Naive thymus-derived CD4-positive, alpha-beta T cell (primary cell): ENCODE results near the gene ZFAND5. TPM values are rescaled to one million over a fixed set of nuclear protein-coding genes. Genes with fewer than 3 reads are reported as not detected.
A peak's percentile ranks its signal among the peaks of the same experiment; 100 is the strongest.

Source experiments
- ATAC-seq: fragments of 150-1000 bp; cut with Tn5 transposase; 2 replicates; pipeline ENCODE4 v1.10.0; 2021; ENCODE audit warnings: mild to moderate bottlenecking, moderate library complexity
- CTCF ChIA-PET: fragments of 350-600 bp; sonication (Branson Sonifier 250); formaldehyde crosslinking; loops from one replicate; lab custom pipeline; 2021; ENCODE audit warnings: antibody characterized with exemption; lab: Charles Lee
- POLR2A ChIA-PET: fragments of 350-600 bp; sonication (Branson Sonifier 250); formaldehyde crosslinking; loops from one replicate; lab custom pipeline; 2021; ENCODE audit warnings: antibody characterized with exemption, inconsistent platforms; lab: Charles Lee
- DNase-seq, 9 donors: peaks; one replicate each; pipeline versions ENCODE4 v3.0.0 to v3.0.0-alpha.2; 2020 to 2022; ENCODE audit warnings: mixed read lengths in 1 of 9
- H3K27ac ChIP-seq: one replicate; pipeline ENCODE4 v1.7.0; 2013; ENCODE audit warnings: mild to moderate bottlenecking, low read depth, low read length, moderate library complexity
- H3K27me3 ChIP-seq, 2 donors: one replicate each; pipeline ENCODE4 v1.7.0; 2013; ENCODE audit warnings: low read length in 2 of 2, mild to moderate bottlenecking in 2 of 2, moderate library complexity in 2 of 2; ENCODE audit not compliant: control insufficient read depth in 2 of 2, insufficient read depth in 2 of 2
- H3K36me3 ChIP-seq, 3 experiments: 1 replicate in 2 of 3; 2 replicates in 1 of 3; pipeline ENCODE4 v1.7.0; 2013; ENCODE audit warnings: low read length in 3 of 3, mild to moderate bottlenecking in 3 of 3, moderate library complexity in 1 of 3; ENCODE audit not compliant: insufficient read depth in 3 of 3, control insufficient read depth in 2 of 3
- H3K4me1 ChIP-seq, 2 donors: one replicate each; pipeline ENCODE4 v1.7.0; 2013; ENCODE audit warnings: low read length in 2 of 2, mild to moderate bottlenecking in 2 of 2, moderate library complexity in 1 of 2; ENCODE audit not compliant: control insufficient read depth in 2 of 2, insufficient read depth in 2 of 2
- H3K4me3 ChIP-seq: 2 replicates; pipeline ENCODE4 v1.7.0; 2013; ENCODE audit warnings: mild to moderate bottlenecking, low read length
- H3K9me3 ChIP-seq, 3 experiments: 1 replicate in 2 of 3; 2 replicates in 1 of 3; pipeline ENCODE4 v1.7.0; 2013; ENCODE audit warnings: low read length in 3 of 3; ENCODE audit not compliant: control insufficient read depth in 2 of 3
- H3K27ac Mint-ChIP-seq, 9 donors: one replicate each; pipeline ENCODE4 v1.8.0; 2020 to 2022; ENCODE audit warnings: mixed read lengths in 9 of 9, mild to moderate bottlenecking in 8 of 9, moderate library complexity in 5 of 9, inconsistent platforms in 2 of 9
- H3K27me3 Mint-ChIP-seq, 5 donors: one replicate each; pipeline ENCODE4 v1.8.0; 2021 to 2022; ENCODE audit warnings: mixed read lengths in 5 of 5, mild to moderate bottlenecking in 1 of 5
- H3K36me3 Mint-ChIP-seq, 5 donors: one replicate each; pipeline ENCODE4 v1.8.0; 2020 to 2022; ENCODE audit warnings: mixed read lengths in 5 of 5, mild to moderate bottlenecking in 3 of 5, inconsistent platforms in 1 of 5
- H3K4me1 Mint-ChIP-seq, 7 donors: one replicate each; pipeline ENCODE4 v1.8.0; 2020 to 2022; ENCODE audit warnings: mixed read lengths in 7 of 7, mild to moderate bottlenecking in 3 of 7, inconsistent platforms in 1 of 7
- H3K4me3 Mint-ChIP-seq, 10 donors: one replicate each; pipeline ENCODE4 v1.8.0; 2020 to 2022; ENCODE audit warnings: mild to moderate bottlenecking in 10 of 10, mixed read lengths in 10 of 10, moderate library complexity in 6 of 10, inconsistent platforms in 2 of 10
- H3K9me3 Mint-ChIP-seq, 11 donors: one replicate each; pipeline ENCODE4 v1.8.0; 2020 to 2022; ENCODE audit warnings: mixed read lengths in 11 of 11, mild to moderate bottlenecking in 4 of 11, inconsistent platforms in 1 of 11, moderate library complexity in 1 of 11
- intact Hi-C, 2 donors: fragments of 100-400 bp; cut with micrococcal nuclease; formaldehyde crosslinking; loops; one replicate each; pipeline ENCODE4 v1.15.1; 2023
- polyA plus RNA-seq, 2 donors: library from polyadenylated mRNA; unstranded; fragments of 300-500 nt; fragmentation: Illumina TruSeq; gene quantifications; one replicate each; pipeline ENCODE4 v1.2.3, GENCODE V29; 2021
- total RNA-seq, 6 experiments: library from RNA in 5 of 6; stranded (reverse) in 5 of 6; gene quantifications; 1 replicate in 5 of 6; 2 replicates in 1 of 6; pipeline ENCODE4 v1.2.3 and lab custom pipeline; 2021 to 2026

Gene ZFAND5
- total and polyA plus RNA-seq, 7 experiments from 2014 or later, result 57.9 to 466 (median 144) TPM

- H3K9me3 ChIP-seq, result no peaks in the 10 kb centered on the region
- H3K36me3 ChIP-seq, result no peaks in the 10 kb centered on the region
- DNase-seq, result no peak
- H3K4me3 ChIP-seq, result no peak overlapping the region
- H3K27me3 Mint-ChIP-seq, result peaks cover 0 to 21% (median 0%) of the 10 kb centered on the region in 5 donors
- H3K27ac ChIP-seq, result no peak overlapping the region
- no peaks in the 10 kb centered on the region for H3K9me3 Mint-ChIP-seq
- intact Hi-C loops, result no loop called here
- ATAC-seq, result no peak
- ChIA-PET POLR2A (no interaction called here), CTCF (no interaction called here)
- H3K27ac Mint-ChIP-seq, result no peak overlapping the region
- H3K27me3 ChIP-seq, result no peaks in the 10 kb centered on the region
- no peaks in the 10 kb centered on the region for H3K4me1 Mint-ChIP-seq
- no peaks in the 10 kb centered on the region for H3K36me3 Mint-ChIP-seq
- H3K4me3 Mint-ChIP-seq, result no peak overlapping the region
- H3K4me1 ChIP-seq, result no peaks in the 10 kb centered on the region
Observed at GRCh38 chr9:72322678-72323077, 42.3 kb downstream of the ZFAND5 start.

DNA sequence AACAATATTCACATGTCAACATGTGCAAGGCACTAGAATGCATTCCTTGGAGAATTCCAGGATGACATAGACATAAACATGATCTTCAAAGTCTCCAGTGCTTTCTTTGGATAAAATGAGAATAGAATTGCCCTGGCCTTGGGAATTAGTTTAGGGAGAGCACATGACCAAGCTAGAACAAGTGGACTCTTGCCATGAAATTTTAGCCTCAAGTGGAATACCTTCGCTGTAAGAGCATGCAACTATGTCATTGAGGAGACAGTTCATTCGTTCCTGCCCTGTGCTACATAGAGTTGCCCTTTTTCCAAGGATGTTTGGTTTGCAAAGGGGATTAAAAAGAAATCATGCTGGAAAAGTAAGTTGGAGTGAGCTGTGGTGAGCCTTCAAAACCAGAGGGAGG, 42.7 kb downstream of the ZFAND5 start:
- H3K36me3 ChIP-seq, result no peaks in the 10 kb centered on the region
- Mint-ChIP-seq H3K4me1 (no peaks in the 10 kb centered on the region), H3K4me3 (no peak overlapping the region), H3K36me3 (no peaks in the 10 kb centered on the region), H3K27me3 (peaks cover 0 to 21% (median 0%) of the 10 kb centered on the region in 5 donors), H3K27ac (no peak overlapping the region), H3K9me3 (no peaks in the 10 kb centered on the region)
- H3K9me3 ChIP-seq, result no peaks in the 10 kb centered on the region
- intact Hi-C loops, result no loop called here
- no peak overlapping the region for H3K4me3 ChIP-seq
- CTCF ChIA-PET, result no interaction called here
- DNase-seq (no peak), ATAC-seq (no peak)
- H3K27me3 ChIP-seq, result no peaks in the 10 kb centered on the region
- POLR2A ChIA-PET, result no interaction called here
- H3K4me1 ChIP-seq, result no peaks in the 10 kb centered on the region
- no peak overlapping the region for H3K27ac ChIP-seq

DNA sequence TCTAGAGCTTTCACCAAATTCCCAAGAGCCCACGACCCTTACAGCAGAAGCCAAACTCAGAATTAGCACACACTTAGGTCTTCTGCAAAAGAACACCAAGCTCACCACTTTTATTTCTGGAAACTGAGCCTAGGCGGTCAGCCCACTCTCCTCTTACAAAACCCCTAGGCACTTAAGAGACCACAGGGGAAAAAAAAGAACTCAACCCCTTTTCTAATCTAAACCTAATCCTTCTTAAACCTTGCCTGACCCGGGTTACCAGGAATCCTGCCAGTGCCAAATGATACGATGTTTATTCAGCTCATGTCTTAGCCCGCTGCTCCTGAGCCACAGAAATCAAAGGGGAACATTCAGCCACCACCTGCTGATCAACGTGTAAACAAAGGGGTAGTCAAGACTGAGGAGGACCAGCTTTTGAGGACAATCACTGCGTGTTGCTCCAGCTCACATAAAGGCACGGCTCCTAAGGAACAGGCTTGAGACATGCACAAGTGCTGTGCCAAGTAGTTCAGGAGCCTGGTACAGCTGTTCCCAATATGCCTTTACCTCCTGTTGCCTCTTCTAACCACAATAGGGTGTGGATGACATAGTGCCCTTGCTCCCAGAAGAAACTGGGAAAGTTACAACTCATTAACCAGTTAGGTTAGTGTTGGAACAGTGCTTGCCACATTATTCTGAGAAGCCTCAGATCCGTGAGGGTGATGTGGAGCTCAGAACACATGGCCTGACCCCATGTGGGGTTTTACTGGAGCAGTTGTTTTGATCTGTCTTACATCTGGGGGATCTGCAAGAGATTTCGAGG, 49.3 kb downstream of the ZFAND5 start:
- POLR2A ChIA-PET, result interaction anchor here (1.0 kb wide), 1 partner anchor 12 kb away, joined by 3 read pairs; no protein-coding TSS in a partner anchor
- Mint-ChIP-seq H3K27ac (peak overlapping the region in 1 of 9 donors; percentile 46), H3K27me3 (peaks cover 0 to 6% (median 0%) of the 10 kb centered on the region in 5 donors), H3K9me3 (no peaks in the 10 kb centered on the region), H3K36me3 (no peaks in the 10 kb centered on the region), H3K4me3 (no peak overlapping the region), H3K4me1 (peaks cover 0 to 4% (median 0%) of the 10 kb centered on the region in 7 donors)
- Histone ChIP-seq H3K4me3 (no peak overlapping the region), H3K27ac (no peak overlapping the region), H3K36me3 (no peaks in the 10 kb centered on the region), H3K27me3 (no peaks in the 10 kb centered on the region), H3K9me3 (no peaks in the 10 kb centered on the region), H3K4me1 (no peaks in the 10 kb centered on the region)
- ATAC-seq (no peak), DNase-seq (no peak)
- CTCF ChIA-PET, result interaction anchor here (1.2 kb wide), 1 partner anchor 22 kb away, joined by 8 read pairs; no protein-coding TSS in a partner anchor
- intact Hi-C loops, result no loop called here

GRCh38 chr9:72315089-72315509, 49.9 kb downstream of the ZFAND5 start:
- H3K27me3 ChIP-seq, result no peaks in the 10 kb centered on the region
- intact Hi-C loops, result no loop called here
- POLR2A ChIA-PET, result interaction anchor here (1.0 kb wide), 1 partner anchor 12 kb away, joined by 3 read pairs; no protein-coding TSS in a partner anchor
- DNase-seq (no peak), ATAC-seq (no peak)
- Mint-ChIP-seq H3K4me1 (peaks cover 0 to 4% (median 0%) of the 10 kb centered on the region in 7 donors), H3K27ac (no peak overlapping the region), H3K36me3 (no peaks in the 10 kb centered on the region), H3K9me3 (no peaks in the 10 kb centered on the region), H3K4me3 (no peak overlapping the region), H3K27me3 (peaks cover 0 to 6% (median 0%) of the 10 kb centered on the region in 5 donors)
- CTCF ChIA-PET, result no interaction called here
- no peaks in the 10 kb centered on the region for H3K4me1 ChIP-seq
- H3K27ac ChIP-seq, result no peak overlapping the region
- H3K4me3 ChIP-seq, result no peak overlapping the region
- no peaks in the 10 kb centered on the region for H3K36me3 ChIP-seq
- no peaks in the 10 kb centered on the region for H3K9me3 ChIP-seq

- POLR2A ChIA-PET, result interaction anchor here (0.6 kb wide), 1 partner anchor 10 kb away, joined by 3 read pairs; no protein-coding TSS in a partner anchor
- no peak overlapping the region for H3K27ac Mint-ChIP-seq
Observed at GRCh38 chr9:72313507-72313906, 51.5 kb downstream of the ZFAND5 start.

DNA sequence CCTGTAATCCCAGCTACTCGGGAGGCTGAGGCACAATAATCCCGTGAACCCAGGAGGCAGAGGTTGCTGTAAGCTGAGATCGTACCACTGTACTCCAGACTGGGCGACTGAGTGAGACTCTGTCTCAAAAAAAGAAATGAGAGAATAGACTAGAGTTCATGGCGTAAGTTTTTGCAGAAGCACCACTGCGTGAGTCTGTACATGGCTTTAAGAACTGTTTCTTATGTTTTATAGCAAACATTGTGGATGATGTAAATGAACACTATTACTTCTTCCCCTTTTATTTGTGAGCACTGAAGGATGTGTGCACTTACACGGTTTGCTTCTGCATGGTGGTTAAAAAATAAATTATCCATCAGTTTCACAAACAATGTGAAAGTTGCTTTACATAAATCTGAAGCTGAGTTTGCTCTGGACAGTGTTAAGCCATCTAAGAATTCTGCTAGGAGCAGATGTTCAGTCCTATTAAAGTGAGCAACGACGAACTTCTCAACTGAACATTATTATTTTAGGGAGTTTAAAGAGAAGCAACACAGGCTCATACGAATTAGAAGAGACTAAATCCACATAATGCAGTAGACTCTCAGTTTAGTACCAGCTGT, 52.5 kb downstream of the ZFAND5 start:
- Histone ChIP-seq H3K27ac (no peak overlapping the region), H3K4me3 (no peak overlapping the region), H3K27me3 (no peaks in the 10 kb centered on the region), H3K9me3 (no peaks in the 10 kb centered on the region), H3K36me3 (no peaks in the 10 kb centered on the region), H3K4me1 (no peaks in the 10 kb centered on the region)
- intact Hi-C loops, result no loop called here
- no peaks in the 10 kb centered on the region for H3K9me3 Mint-ChIP-seq
- H3K4me1 Mint-ChIP-seq, result peaks cover 0 to 6% (median 0%) of the 10 kb centered on the region in 7 donors
- peak; percentile 38 for ATAC-seq
- no peaks in the 10 kb centered on the region for H3K36me3 Mint-ChIP-seq
- CTCF ChIA-PET, result no interaction called here
- no peak for DNase-seq
- no peak overlapping the region for H3K4me3 Mint-ChIP-seq
- POLR2A ChIA-PET, result no interaction called here
- peaks cover 0 to 6% (median 0%) of the 10 kb centered on the region in 5 donors for H3K27me3 Mint-ChIP-seq
- no peak overlapping the region for H3K27ac Mint-ChIP-seq

More at GRCh38 chr9:72313507-72313906, 51.5 kb downstream of the ZFAND5 start:
- no peaks in the 10 kb centered on the region for H3K36me3 ChIP-seq
- no peaks in the 10 kb centered on the region for H3K36me3 Mint-ChIP-seq
- H3K9me3 ChIP-seq, result no peaks in the 10 kb centered on the region
- H3K4me1 Mint-ChIP-seq, result peaks cover 0 to 6% (median 0%) of the 10 kb centered on the region in 7 donors
- DNase-seq (no peak), ATAC-seq (no peak)
- H3K27me3 Mint-ChIP-seq, result peaks cover 0 to 9% (median 0%) of the 10 kb centered on the region in 5 donors
- no peak overlapping the region for H3K27ac ChIP-seq
- CTCF ChIA-PET, result no interaction called here
- no peaks in the 10 kb centered on the region for H3K27me3 ChIP-seq
- no peak overlapping the region for H3K4me3 Mint-ChIP-seq
- no peak overlapping the region for H3K4me3 ChIP-seq
- intact Hi-C loops, result no loop called here
- H3K4me1 ChIP-seq, result no peaks in the 10 kb centered on the region
- no peaks in the 10 kb centered on the region for H3K9me3 Mint-ChIP-seq
